C1 segment of cervical spinal cord (tissue), 14 donors: Measurements from ENCODE around the gene CCDC158.
"Not testable (repeated sequence)": the region's sequence is repeated elsewhere in the genome, so short reads cannot be mapped to it uniquely, and the experiment has no call there.

Source experiments
- DNase-seq, 14 donors: peaks; one replicate each; lab custom pipeline; 2025; lab: John Stamatoyannopoulos, UW

The CCDC158 gene

DNA sequence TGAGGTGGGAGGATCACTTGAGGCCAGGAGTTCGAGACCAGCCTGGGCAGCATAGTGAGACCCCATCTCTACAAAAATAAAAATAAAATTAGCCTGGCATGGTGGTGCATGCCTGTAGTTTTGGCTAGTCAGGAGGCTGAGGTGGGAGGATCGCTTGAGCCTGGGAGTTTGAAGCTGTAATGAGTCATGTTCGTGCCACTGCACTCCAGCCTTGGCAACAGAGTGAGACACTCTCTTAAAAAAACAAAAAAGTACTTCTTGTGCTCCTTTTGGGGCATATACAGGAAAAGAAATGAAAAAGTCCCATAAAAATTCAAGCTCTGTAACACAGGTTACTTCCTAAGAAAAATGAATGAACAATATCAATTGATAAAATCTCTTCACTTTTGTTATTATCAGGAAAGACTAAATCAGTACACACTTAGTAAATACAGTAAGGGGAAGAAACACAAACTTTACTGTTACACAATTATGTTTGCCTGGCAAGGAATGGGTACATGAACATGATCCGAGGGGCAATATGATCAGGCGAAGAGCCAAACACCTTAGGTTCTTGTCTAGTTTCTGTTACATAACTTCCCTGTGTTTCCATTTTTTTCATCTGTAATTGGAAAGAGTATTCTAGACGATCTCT lies 46.9 kb downstream of the CCDC158 start:
- no peak for DNase-seq

DNA sequence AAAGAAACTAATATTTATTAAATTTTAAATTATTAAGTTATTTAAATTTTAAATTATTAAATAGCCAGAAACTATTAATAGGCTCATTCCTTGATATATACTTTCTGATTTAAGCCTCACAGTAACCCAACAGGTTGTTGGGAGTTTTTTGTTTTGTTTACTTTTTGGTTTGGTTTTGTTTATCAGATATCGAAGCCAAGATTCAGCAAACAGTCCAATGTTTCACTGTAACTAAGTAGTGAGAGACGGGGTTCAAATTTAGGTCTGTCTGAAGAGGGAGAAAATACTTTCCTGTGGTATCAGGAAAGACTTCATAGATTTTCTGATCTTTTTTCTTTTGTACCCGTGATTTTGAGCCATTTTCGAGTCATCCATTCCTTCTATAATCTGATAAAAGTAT lies 54.2 kb downstream of the CCDC158 start:
- DNase-seq = no peak

DNA sequence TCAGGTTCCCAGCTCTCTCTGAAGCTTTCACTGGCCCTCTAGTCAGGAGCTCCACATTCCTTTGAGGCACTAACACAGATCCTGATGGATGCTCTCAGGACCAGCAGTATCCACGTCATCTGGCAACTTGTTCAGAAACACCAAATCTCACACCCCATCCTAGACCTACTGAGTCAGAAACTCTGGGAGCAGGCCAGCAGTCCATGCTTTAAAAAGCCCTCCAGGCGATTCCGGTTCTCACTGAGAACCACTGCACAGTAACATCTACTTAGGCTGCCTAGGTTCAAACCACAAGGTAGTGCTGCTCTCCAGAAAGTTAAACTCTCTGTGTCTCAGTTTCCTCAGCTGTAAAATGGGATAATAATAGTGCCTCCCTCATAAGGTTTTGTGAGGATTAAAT lies 55.3 kb downstream of the CCDC158 start:
- no peak for DNase-seq

DNA sequence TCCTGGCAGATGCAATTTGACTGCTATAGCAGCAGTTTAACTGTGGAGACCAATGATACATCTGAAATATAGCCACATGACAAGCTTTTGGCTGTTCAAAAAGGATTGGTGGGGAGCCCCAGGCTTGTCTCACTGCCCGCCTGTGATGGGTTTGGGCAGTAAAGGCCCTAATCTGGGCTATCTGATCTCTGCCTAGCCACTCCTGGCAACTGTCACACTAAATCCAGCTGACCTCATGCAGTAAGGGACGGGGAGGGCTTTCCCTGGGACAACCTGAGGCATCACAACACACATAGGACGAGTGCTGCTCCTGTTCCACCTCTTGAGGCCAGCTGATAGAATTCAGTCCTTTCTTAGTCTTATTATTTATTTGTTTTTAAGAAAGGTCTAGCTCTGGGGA lies 56.2 kb downstream of the CCDC158 start:
- DNase-seq = no peak

DNA sequence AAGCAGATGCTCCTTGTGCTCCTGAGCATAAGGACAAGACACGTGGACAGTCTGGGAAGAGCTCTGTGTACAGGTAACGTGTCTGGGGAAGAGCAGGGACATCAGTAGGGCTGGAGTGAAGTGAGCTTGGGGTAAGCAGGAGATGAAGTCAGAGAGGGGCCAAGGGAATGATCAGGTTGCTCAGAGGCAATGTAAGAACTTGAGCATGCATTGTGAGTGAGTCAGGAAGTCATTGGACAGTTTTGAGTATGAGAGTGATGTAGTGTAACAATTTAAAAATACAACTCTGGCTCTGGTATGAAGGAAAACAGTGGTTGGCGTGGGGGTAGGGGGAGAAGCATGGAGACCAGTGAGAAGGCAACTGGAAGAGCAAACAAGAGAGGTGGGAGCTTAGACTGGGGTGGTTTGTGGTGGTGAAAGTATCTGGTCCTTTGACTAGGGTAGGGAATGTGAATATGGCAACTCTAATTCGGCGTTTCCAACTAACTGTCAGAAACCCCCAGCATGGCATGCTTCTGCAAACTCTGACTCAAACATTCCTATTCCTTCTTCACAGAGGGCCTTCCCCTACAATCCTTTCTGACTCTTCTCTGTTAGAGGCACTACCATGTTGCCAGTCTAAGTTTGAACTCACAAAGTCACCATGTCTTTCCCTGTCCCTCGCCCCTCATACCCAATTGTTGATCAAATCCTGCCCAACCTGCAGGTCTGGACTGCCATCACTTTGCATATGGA lies 57.2 kb downstream of the CCDC158 start:
- no peak for DNase-seq

DNA sequence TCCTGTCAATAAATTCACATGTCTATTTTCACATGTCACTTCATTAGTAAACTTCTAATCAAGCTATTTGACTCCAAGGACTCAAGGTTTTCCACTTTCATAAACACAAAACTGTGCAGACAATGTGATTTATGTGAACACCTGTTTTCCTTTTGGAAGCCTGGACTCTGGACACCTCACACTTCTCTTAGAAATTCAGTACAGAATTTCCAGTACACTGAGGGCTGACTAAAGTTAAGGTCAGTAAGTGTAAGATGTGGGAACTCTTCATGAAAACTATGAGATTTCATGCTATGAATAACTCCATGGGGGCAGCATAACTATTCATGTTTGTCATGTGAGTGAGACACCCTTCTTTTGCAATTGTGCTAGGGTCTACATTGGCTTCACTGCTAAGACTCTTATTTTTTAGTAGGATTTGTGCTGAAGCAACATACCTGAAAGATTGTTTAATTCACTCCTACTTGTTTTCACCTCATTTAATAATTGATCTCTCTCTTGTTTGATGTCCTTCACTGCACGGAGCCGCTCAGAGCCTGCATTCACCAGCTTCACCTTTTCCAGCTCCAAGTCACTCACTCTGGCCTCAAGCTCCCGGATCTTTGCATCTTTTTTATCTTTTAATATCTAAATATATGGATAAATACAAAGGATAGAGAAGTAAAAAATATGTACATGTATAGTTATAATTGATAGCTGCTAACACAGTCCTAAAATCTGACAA lies 59.1 kb downstream of the CCDC158 start:
- DNase-seq = no peak

DNA sequence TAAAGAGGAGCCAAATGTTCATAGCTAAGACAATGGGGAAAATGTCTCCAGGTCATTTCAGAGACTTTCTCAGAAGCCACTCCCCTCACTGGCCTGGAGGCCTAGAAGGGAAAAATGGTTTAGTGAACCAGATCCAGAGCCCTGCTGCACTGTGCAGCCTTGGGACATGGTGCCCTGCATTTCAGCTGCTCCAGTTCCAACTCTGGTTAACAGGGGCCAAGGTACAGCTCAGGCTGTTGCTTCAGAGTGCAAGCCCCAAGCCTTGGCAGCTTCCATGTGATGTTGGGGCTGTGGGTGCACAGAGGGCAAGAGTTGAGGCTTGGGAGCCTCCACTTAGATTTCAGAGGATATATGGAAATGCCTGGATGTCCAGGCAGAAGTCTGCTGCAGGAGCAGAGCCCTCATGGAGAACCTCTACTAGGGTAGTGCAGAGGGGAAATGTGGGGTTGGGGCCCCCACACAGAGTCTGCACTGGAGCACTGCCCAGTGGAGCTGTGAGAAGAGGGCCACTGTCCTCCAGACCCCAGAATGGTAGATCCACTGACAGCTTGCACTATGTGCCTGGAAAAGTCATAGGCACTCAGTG lies 61.0 kb downstream of the CCDC158 start:
- DNase-seq = not testable (repeated sequence)

DNA sequence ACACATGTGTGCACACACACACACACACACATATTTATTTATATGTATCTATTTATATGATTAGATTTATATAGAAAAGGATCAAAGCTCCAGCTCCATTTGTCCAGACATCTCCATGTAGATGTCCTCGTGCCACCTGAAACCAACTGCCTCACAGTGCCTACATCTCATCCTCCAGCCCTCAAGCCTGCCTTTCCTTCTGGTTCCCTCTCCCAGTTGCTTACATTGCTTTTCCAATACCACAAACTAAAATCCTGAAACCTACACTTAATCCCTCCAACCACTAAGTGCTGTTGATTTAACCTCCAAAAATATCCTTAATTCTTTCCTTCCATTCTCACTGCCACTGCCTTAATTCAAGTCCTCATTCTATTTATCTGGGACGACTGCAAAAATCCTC lies 63.0 kb downstream of the CCDC158 start:
- no peak for DNase-seq

DNA sequence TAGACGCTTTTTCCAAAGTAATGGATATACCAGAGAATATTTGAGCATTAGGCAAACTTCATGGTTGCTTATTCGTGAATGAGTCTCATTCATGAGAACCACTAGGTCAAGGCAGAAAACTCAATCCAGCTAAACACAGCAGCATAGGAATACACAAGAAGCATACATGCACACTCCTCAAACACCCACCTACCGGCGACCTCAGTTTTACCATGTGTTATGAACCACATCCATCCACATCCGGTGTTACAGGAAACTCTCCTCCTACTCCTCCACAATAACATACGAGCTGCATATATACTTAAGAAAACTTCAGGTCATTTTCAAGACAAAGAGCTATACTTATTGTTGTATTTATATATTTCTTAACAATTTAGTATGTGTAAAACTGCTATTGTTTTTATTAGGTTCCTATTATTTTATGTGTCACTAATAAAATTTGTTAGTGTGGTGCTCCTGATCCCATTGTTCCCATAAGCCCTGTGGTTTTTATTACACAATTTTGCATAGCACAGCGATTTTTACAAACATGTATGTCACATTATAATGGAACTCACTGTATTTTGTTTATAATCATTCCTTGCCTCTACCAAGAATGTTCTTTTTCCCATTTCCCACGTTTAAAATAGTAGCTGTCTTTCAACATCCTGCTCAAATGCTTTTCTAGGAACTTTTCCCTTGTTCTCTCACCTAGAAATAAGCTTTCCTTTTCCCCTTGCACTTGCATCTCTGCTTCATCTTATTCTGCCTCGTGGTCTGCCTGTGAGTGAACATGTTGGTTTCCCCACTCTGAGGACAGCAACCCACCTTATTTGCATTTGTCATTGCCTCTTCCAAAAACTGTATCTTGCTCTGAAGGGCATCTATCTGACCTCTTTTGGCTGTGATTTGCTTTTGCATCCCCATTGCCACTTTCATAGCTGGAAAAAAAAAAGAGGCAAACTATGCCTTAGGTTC lies 66.1 kb downstream of the CCDC158 start:
- DNase-seq = no peak

DNA sequence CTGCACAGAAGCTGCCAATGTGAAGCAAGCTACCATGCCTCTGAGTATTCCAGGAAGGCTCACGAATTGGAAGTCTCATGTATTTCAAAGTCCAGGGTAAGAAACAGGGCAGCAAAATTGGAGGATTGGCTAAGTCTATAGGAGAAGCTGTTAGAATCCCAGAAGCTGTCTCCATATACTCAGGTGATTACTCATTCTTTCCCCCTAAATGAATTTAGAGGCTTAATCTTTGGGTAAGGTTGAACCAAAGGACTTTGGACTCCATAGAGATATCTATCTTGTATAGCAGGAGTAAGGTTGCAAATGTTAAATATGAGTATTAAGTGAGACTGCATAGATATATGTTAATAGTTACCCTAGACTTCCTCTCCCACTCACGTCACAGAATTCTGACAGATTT lies 78.1 kb downstream of the CCDC158 start:
- DNase-seq = no peak

DNA sequence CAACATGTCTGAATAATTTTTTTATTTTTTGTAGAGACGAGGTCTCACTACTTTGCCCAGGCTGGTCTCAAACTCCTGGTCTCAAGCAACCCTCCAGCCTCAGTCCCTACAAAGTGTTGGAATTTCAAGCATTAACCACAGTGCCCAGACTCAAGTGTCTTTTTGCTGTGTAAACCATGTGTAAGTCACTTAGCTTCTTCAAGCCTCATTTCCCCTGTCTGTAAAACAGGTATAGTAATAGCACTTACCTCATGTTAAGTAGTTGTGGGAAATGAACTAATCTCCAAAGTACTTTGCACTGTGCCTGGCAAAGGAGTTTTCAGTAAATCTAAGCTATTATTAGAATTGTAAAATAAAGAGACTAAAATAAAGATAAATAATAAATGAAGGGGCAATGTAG lies 78.8 kb downstream of the CCDC158 start:
- DNase-seq = no peak

DNA sequence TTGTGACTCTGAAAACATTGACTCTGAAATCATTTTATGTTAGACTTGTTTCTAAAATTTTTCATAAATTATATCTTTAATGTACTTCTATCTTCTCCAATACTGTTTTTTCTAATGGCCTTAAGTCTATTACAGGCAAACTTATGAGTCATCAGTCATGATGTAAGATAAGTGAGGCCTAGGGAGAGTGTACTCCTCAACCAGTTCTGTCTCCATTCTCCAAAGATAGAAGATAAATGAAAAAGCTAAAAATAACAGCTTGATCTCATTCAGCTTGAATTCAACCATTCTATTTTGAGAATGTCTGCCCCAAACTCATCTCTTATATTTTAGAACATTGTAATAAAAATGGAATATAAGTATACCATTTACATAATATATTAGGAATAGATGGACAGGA lies 79.9 kb downstream of the CCDC158 start:
- DNase-seq = no peak

DNA sequence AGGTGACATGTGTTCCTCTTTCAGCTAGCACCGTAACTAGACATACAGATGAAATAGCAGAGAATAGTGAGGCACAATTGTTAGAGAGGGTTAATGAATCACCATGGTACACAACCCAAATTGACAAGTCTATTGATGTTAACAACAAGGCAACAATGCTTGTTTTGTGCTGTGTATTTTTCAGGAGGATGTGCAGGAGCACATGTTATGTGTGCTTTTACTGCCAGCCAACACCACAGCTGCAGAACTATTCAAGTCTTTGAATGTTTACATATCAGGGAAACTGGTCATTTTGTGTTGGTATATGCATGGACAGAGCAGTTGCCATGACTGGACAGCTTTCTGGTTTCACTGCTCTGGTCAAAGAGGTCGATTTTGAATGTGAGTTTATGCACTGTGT lies 81.6 kb downstream of the CCDC158 start:
- no peak for DNase-seq

DNA sequence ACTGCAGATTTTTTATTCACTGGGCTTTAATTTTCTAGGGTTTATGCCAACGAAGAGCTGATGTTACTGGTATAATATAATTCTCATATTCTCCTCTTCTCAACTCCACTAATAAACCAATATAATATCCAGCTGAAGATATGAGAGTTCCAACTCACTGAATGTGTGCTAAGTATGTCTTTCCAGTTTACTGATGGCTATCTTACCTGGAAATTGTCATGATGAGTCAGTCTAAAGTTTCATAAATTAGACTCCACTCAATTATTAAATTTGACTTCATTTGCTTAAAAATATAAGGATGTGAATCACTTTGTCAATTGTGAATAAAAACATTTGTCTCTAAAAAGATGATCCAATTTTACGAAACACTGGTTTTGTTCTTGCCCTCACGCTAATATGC lies 86.1 kb downstream of the CCDC158 start:
- no peak for DNase-seq

DNA sequence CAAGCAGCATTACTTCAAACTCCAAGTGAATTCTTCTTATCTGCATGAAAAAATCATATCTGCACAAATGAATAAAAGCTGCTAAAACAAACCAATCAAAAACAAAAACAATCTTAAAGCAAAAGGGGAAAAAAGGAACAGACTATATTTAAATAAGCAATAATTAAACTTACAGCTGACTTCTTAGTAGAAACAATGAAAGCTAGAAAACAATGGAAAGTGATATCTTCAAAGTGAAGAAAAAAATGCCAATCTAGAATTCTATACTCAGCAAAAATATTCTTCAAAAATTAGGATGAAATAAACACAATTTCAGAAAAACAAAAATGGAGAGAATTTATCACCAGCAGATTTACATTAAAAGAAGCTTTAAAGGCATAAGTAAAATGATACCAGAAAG lies 94.4 kb downstream of the CCDC158 start:
- no peak for DNase-seq

DNA sequence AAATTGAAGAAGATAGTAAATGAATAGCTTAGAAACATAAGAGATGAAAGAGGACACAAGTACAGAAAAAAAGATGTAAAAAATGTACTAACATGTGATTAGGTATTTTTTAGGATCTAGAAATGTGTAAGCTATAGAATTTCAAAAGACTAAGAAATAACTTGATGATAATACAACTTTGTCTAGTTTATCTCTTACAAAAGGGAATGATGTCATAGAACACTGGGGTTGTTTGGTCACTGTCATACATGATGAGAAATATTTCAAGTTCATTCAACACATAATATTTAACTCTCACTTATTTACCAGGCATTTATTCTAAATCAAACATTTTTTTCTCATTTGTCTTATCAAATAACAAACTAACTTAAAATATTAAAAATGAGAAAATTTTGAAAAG lies 95.9 kb downstream of the CCDC158 start:
- DNase-seq = no peak

DNA sequence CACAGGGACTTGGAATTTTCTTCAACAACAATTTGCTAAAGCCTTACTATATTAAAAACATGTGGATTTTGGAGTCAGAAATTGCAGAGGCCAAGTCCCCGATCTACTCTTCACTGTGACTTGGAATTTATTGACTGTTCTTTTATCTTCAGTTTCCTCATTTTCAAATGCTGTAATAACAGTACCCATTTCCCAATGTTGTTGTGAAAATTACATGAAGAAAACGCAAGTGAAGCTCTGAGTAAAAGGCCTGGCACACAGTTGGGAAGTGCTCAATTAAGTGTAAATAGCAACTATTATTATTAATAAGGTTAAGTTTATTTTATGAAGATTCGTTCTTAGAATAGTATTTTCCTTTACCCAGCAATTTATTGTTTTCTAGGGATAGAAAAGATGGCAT lies 98.7 kb downstream of the CCDC158 start:
- no peak for DNase-seq

DNA sequence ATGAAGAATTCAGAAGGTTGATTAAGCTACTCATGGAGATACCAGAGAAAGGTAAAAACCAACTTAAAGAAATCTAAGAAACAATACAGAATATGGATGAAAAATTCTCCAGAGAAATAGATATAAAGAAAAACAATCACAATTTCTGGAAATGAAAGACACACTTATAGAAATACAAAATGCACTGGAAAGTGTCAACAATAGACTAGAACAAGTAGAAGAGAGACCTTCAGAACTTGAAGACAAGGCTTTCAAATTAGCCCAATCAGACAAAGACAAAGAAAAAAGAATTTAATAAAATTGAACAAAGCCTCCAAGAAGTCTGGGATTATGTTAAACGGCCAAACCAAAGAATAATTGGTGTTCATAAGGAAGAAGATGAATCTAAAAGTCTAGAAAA lies 104.8 kb downstream of the CCDC158 start:
- no peak for DNase-seq

DNA sequence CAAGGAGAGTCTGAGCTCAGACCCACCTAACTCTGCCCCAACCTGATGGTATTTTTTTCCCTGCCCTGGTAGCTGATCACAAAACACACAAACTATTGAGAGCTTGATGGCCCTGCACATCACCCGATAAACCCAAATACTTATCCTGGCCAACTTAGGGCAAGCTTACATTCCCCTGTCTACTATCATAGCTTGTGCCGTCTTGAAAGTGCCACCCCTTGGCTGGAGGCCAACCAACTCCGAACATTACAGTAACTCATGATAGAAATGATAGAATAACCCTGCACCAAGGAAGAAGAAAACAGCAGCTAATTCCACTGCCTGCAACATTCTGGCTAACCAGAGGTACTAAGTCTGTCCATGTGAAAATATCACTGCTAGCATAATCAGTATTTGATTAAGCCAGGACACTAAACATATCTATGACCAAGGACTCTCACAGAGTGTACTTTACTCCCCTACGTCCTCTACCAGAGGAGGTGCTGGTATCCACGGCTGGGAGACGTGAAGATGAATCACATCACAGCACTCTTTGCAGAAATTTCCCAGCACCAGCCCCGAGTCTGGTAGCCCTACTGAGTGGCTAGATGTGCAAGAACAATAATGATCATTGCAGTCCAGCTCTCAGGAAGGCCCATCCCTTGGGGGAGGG lies 105.5 kb downstream of the CCDC158 start:
- no peak for DNase-seq

DNA sequence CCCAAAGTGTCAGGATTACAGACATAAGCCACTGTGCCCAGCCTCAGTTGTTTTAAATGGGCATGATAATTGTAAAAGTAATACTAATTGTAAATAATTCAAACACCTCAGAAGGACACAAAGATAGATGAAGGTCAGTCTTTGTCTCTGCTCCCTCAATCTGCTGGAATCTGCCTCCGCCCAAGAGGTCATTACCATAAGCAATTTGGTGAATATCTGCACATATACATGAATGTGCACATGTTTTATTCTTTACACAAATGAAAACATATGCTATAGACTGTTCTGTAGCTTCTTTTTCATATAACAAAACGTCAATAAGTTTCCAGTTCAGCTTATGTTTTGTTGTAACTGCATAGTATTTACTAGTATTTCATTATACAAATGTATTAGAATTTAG lies 107.4 kb downstream of the CCDC158 start:
- no peak for DNase-seq

DNA sequence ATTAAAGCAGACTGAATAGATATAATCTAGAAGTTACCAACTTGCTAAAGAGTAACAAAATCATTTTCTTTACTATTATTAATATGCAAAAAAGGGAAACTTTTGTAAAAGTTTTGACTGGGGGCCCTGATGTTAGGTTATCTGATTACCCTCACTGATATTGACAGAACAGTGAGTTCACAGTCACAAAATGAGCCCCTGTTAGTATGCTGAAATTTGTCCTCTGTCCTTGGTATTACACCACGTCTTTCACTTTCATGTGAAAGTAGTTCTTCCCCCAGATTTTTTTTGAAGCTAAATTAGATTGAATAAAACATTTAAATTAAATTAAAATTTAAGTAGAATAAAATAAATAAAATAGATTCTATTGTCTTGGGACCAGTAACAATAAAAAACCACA lies 108.5 kb downstream of the CCDC158 start:
- no peak for DNase-seq
